GM12864 (cell line): ENCODE data around the gene CYP4V2.

Experiments
- DNase-seq: peaks from one replicate; pipeline ENCODE4 v3.0.0-alpha.2; 2011; ENCODE audit warnings: low read depth
- H3K4me3 ChIP-seq: 2 replicates; pipeline ENCODE4 v1.5.1; 2011; ENCODE audit warnings: mild to moderate bottlenecking, low read depth, low read length, control low read depth
- CTCF ChIP-seq: IDR thresholded peaks from 2 replicates; pipeline ENCODE4 v1.5.1; 2011; ENCODE audit warnings: low read depth, mild to moderate bottlenecking, moderate library complexity, low read length, control low read depth, inconsistent platforms; ENCODE audit errors: missing control alignments

CYP4V2 gene

DNA sequence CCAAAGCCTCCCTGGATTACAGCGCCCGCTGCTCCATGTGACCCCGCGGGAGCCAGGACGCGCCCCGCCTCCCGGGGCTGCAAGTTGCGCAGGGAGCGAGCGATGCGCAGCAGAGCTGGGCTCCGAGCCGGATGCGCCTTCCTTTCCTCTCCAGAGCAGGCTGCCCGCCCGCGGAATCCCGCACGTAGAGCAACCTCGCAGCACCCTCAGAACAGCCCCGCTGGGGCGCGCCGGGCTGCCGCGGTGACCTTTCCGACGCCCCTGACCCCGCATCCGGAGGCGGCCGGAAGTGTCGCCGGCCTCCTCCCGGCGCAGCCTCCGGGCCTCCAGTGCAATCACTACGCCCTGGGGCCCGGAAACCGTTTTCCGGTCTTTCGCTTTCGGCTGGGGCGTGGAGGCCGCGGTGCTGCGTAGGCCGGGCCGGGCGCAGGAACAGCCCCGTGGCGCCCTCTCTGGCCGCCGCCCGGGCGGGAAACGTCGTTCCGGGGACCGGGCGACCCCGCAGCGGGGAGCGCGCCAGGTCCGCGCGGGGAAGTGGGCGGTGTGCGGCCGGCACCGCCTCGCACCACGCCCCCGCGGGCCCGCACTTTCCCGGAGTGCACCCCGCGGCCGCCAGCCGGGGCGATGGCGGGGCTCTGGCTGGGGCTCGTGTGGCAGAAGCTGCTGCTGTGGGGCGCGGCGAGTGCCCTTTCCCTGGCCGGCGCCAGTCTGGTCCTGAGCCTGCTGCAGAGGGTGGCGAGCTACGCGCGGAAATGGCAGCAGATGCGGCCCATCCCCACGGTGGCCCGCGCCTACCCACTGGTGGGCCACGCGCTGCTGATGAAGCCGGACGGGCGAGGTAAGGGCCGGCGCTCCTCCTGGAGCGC is at the start of gene CYP4V2:
Gene CYP4V2, plus strand, starts transcription at position 368 of the 866 bp plus-strand sequence. Its CDS starts 257 bp downstream, at position 625.
- TF ChIP-seq CTCF: peak; percentile 49
- peak within 1 kb of the TSS; percentile 89 for H3K4me3 ChIP-seq
- DNase-seq: peak; percentile 76

- no peak for DNase-seq
- peak overlapping the region; percentile 28 for H3K4me3 ChIP-seq
- peak; percentile 25 for TF ChIP-seq CTCF
Measured at GRCh38 chr4:186144198-186144945, 47.0 kb upstream of the CYP4V2 start.

DNA sequence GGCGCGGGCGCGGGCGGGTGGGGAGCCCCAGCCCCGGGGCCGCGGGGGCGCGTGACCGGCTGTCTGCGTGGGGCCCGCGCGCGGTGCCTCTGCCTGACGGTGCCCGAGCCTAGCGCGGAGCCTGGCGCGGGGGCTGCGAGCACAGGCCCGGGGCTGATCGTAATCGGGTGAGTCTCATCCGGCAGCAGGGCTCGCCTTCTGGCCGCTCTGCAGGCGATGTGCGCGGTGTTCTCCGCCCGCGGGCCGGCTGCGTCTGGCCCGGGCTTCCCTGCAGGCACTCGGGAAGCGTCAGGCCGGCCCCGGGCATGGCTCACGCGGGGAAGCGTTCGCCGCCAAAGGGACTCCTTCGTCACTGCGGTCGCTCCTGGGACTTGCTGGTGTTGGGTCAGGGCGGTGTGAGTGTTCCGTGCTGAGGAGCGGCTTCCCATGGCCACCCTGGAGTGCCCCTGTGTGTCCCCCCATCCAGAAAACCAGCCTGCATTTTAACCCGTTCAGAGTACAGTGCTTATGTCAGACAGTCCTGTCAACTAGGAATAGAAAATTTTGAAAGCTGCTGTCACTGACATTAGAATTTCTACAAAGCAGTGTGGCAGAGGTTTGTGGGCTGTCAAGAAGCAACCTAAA is 46.3 kb upstream of the CYP4V2 start:
- H3K4me3 ChIP-seq: peak overlapping the region; percentile 43
- no peak for TF ChIP-seq CTCF
- DNase-seq: no peak

- no peak for DNase-seq
- TF ChIP-seq CTCF: no peak
- no peak overlapping the region for H3K4me3 ChIP-seq
Measured at GRCh38 chr4:186146458-186146857, 44.9 kb upstream of the CYP4V2 start.

DNA sequence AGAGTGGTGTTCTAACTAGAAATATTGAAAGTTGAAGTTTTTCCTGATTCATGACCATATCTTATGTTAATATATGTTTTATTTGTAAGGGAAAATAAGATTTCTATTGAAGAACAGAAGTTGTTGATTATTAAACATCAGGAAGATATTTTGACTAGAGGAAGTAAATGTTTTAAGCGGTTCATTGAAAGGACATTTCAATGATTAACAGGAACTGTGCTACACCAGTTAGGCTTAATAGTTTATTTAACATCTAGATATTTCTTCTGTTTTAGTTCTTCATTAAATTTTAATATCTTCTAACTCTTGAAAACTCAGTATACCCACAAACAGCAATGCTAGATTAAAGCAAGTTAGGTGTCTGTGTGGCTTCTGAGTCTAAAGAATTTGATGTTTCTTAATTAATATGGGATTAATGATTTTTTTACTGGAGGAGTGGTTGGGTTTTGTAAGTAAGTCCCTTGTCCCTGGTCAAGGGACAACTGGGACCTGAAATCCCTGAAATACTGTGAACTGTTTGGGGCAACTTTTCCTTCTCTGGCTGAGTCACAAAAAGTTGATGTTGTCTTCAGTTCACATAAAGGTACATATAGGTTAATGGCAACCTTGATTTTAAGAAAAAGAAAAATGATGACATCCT is 42.9 kb upstream of the CYP4V2 start:
- no peak for DNase-seq
- no peak for TF ChIP-seq CTCF
- H3K4me3 ChIP-seq: no peak overlapping the region

DNA sequence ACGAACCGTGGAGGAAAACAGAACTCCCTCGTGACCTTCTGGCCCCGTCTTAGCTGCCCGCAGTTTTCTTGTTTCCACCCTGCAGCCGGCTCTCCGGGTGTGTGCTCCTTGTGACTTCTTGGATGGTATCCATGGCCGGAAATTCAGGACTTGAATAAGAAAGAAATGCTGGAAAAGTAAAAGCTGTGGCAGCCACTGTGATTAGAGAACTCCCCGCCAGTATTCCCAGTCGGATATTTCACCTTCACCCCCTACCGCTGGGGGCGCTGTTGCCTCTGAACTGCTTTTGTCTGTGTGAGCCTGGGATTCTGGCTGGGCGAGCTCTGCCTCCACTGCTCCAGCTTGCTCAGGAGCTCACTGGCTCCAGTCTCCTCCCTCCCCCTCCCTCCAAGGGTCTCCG is 41.5 kb upstream of the CYP4V2 start:
- DNase-seq: no peak
- H3K4me3 ChIP-seq: no peak overlapping the region
- peak; percentile 73 for TF ChIP-seq CTCF
